HG03025 (cell line): ENCODE data around the gene RBMX2.

Experiments
- ATAC-seq: cut with Tn5 transposase; IDR thresholded peaks from one replicate; pipeline ENCODE4 v1.9.1; 2021; ENCODE audit warnings: mild to moderate bottlenecking, moderate library complexity; ENCODE audit not compliant: unreplicated experiment, low FRiP score

RBMX2 gene

GRCh38 chrX:130444641-130445336, 43.0 kb downstream of the RBMX2 start:
- no peak for ATAC-seq

- ATAC-seq, result no peak
These were observed 45.2 kb downstream of the RBMX2 start for GRCh38 chrX:130446974-130447373.
